PFSK-1 (cell line): ENCODE data around the gene CWC15.
A peak's percentile ranks its signal among the peaks of the same experiment; 100 is the strongest.

Experiments
- POLR2AphosphoS5 ChIP-seq: IDR thresholded peaks from 2 replicates; pipeline ENCODE4 v1.6.1; 2012; ENCODE audit warnings: low read depth, mild to moderate bottlenecking, control low read depth, low read length, moderate library complexity
- TAF1 ChIP-seq: IDR thresholded peaks from 2 replicates; pipeline ENCODE4 v1.6.1; 2012; ENCODE audit warnings: low read length, control low read depth, borderline replicate concordance; ENCODE audit not compliant: insufficient read depth

DNA sequence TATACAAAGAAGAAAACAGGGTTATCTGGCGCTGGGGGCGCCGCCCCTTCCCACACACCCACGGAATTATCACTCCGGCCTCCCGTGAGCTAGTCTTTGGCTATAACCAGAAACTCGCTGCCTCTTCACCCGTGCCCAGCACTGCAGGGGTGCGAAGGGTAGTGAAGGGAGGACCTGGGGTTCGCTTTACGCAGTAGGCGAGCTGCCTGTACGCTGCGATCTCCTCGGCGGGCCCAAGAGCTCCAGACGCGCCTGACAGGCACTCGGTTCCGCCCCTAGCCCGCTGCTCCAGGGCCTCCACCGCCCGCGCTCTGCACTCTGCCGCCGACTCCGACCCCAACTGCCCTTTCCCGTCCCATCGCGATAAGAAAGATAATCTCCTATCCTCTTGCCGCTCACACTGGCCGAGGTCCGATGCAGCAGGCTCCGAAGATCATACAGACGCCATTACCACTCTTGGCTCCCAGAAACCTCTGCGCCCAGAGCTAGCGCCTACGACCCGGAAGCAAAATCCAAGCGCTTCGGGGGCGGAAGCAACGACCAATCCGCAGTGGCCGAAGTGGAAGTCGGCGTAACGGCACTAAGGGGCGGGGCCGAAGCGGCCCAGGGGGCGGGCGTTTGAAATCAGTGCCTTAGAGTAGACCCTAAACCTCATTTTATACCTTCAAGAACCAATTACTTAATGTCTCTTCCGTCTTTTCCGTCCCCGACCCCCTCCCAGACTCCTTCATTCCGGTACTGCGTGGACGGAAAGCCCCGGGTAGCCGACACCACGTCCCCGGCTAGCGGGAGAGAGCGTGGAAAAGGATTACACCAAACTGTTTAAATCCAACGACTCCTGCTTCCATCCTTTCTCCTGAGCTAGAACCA is at the start of gene CWC15, which contains the start of gene KDM4D:
- peak; percentile 96 for TF ChIP-seq POLR2AphosphoS5
- TF ChIP-seq TAF1 = peak; percentile 87
